GM21381 (cell line): ENCODE results near the gene MYO18B.

ENCODE experiments used
- ATAC-seq: cut with Tn5 transposase; IDR thresholded peaks from one replicate; pipeline ENCODE4 v1.9.1; 2021; ENCODE audit warnings: mild to moderate bottlenecking, moderate library complexity; ENCODE audit not compliant: unreplicated experiment

MYO18B gene

DNA sequence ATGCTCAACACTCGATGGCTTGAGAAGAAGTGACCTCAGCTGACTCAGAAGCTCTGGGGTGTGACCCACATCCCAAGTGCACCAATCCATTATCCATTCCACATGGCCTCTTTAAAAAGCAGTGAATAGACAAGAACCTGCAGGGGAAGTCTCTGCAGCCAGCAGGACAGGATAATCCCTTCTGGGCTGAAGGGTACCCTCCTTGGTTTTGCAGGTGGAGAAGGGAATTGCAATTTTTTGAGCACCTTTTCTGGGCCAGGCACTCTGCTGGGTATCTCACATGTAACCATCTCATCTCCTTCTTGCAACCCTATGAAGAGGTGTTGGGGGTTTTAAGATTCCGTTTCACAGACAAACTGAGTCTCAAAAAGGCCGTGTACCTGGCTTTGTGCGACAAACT is 76.6 kb downstream of the MYO18B start:
- no peak for ATAC-seq

- ATAC-seq: no peak
Observed at GRCh38 chr22:25822344-25822743, 80.4 kb downstream of the MYO18B start.

DNA sequence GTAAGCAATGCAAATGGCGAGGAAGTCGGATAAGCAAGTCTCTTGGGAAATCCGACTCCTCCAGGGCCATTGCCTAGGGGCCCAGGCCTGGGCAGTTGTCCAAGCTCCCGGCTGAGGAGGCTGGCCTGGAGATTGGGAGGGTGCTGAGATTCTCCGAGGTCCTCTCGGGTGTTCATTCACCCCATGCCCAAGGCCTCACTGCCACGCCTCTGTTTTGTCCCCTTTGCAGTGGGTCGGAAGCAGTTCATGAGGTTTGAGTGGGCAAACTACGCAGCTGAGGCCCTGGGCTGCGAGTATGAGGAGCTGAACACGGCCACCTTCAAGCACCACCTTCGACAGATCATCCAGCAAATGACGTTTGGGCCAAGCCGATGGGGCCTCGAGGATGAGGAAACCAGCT is 81.3 kb downstream of the MYO18B start:
- no peak for ATAC-seq

GRCh38 chr22:25824828-25825423 is 82.9 kb downstream of the MYO18B start:
- no peak for ATAC-seq

DNA sequence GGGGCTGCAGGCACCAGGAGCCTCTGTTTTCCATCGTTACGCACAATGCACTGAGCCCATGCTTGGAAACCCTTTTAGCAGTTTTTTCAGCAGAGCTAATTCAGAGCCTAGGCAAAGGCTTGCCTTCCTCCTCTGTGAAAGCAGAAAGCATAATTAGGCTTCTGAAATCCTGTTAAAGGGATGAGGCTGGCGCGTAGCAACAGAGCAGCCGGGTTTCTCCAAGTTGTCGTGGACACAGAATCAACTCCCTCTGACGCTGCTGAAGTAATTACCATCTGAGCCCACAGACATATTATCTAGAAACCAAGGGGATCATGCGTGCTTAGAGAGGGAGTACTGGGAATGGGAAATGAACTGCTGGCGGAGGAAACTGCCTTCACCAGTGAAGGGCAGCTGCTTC is 85.4 kb downstream of the MYO18B start:
- no peak for ATAC-seq

GRCh38 chr22:25828422-25828821 is 86.4 kb downstream of the MYO18B start:
- ATAC-seq: no peak

GRCh38 chr22:25829237-25829636 is 87.2 kb downstream of the MYO18B start:
- no peak for ATAC-seq

DNA sequence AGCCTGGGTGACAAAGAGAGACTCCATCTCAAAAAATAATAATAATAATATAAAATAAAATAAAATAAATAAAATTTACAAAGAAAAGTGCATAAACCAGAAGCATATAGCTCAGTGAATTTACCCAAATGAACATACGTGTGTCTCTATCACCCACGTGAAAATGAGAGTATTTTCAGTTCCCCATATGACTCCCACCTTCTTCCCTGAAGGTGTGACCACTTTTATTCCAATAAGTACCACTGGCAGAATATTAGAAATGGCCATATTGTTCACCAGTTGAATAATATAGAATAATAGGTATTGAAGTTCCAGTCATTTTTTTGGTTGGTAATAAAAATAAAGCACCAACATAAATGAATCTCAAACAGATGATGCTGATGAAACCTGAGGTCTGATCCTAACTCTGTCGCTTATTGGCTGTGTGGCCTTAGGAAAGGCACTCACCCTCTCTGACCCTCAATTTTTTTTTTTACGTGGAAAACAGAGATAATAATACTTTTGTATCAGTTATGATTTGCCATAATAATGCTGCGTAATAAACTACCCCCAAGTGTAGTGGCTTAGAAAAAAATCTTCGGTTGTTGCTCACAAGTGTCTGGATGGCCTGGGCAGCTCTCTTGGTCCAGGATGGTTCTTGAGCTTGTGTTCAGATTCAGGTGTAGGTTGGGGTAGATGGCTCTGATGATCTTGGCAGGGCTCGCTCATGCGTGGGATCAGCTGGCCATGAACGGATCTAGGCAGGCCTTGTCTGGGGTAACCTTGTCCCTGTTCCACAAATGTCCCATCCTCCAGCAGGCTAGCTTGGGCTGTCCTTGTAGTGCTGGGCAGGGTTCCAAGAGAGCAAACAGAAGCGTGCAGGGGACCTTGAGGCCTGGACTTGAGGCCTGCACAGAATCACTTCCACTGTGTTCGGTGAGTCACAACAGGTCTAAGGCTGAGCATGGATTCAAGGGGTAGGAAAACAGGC is 88.1 kb downstream of the MYO18B start:
- no peak for ATAC-seq

DNA sequence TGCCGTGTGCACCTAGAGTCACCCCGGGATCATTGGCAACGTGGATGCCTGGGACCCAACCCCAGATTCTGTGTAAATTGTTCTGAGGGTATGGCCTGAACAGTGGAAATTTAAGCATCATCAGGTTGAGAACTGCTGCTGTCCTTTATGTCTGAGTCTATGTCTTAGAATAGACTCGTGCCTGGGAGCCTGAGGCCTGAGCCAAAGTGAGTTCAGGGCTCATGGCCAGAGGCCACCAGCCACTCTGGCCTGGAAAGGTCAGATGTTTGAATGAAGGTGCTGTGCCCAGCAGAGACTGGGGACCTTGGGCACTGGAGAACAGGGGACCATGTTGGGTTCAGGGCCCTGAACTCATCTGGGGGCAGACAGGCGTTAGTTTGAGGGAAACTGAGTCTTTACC is 91.1 kb downstream of the MYO18B start:
- no peak for ATAC-seq

- ATAC-seq: no peak
Observed at GRCh38 chr22:25833676-25834075, 91.7 kb downstream of the MYO18B start.

DNA sequence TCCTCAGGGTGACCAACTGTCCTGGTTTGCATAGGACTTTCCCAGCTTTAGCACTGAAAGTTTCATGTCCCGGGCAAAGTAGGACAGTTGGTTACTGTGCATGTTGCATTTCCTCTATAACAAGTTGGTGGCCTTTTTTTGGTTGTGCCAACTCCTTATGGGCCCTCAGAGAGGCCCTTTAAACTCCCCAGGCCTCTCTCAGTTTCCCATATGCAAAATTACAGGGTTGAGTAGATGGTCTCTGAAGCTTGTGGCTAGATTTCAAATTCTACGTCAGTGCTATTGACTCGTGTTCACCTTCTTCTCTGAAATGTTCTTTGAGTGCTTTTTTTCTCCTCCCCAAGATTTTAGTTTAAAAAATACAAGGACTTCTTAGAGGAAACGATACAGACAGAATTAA is 92.5 kb downstream of the MYO18B start:
- ATAC-seq: no peak

DNA sequence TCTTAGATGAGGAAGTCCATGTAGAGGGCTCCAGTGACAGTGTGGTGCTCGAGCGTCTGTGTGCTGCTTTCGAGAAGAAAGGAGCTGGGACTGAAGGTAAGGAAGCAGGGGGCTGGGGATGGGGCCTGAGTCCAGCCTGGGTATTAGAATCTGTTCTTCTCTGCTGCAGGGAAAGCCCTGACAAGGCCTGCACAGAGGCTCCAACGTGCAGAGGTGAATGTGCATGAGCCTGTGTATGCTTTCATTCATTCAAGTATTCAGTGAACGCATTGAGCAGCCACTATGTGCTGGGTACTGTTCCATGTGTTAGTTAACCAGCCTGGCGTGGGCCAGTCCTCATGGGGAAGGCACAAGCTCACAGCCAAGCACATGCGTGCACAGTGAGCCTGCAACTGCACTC is 93.4 kb downstream of the MYO18B start:
- ATAC-seq: no peak

DNA sequence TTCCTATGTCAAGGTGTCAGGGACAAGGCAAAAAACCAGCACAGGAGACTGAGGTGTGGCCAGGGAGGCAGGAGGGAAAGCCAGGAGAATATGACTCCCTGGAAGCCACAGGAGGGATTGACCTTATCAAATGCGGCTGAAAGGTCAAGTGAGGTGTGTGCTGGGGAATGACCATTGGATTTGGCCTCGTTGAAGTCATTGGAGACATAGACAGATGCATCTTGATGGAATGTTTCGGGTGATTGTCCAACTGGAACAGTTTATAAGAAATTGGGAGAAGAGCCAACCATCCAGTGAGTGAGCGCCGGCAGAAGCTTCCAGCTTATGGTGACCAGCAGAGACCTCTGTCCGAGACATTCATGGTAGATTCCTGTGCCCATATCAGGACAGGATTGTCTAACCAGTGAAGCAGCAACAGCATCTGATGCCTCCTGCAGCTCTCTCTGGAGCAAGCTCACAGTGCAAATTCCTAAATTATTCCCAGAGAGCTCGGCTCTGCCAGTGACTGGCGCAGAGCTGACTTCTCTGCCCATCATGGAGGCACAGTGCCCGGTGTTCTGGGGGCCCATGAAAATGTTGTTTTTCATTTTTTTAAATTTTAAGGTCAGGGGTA is 95.4 kb downstream of the MYO18B start:
- ATAC-seq: no peak

DNA sequence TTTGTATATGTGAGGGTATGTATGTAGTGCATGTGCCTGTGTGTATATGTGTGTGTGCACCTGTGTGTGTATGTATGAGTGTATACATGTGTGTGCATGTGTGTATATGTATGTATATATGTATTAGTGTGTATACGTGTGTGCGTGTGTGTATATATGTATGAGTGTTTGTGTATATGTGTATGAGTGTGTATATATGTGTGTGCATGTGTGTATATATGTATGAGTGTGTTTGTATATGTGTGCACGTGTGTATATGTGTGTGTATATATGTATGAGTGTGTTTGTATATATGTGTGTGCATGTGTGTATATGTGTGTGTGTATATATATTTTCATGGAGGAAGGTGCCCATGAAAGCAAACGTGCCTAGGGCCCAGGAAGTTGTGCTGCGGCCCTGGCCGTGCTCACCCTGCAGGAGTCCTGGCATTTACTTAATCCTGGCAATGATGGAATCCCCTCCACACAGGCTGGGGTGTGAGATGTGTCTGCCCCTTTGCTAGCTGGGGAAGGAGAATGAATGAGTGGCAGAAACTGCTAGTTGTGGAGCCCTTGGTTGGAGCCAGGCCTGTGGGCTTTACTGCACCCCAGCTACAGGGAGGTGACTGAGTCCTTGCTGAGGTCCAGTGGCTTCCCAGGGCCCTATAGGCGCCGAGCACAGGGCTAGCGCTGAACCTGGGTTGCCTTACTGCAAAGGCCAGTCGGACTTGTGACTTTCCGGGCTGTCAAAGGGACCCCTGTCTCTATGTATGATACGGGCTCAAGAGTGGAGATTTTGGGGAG is 97.2 kb downstream of the MYO18B start:
- no peak for ATAC-seq

DNA sequence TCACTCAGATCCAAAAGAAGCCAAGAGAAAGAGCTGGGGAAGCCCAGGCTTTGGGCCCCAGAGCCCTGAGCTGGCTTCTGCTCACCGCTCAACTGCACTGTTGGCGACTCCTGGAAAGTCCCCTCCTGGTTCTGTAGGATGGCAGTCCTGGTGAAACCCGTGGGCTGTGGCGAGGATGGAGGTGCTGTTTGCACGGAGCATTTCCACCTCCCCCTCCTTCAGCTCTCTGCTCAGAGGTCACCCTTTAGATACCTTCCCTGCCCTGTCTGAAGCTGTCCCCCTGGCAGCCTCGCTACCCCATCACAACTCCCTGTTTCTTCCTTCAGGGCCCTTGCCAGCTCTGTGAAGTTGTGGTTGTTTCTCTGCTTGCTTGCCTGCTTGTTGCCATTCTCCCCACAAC is 97.8 kb downstream of the MYO18B start:
- no peak for ATAC-seq

- ATAC-seq: no peak
Observed at GRCh38 chr22:25840167-25840566, 98.2 kb downstream of the MYO18B start.

GRCh38 chr22:25840891-25841290 is 98.9 kb downstream of the MYO18B start:
- ATAC-seq: no peak

DNA sequence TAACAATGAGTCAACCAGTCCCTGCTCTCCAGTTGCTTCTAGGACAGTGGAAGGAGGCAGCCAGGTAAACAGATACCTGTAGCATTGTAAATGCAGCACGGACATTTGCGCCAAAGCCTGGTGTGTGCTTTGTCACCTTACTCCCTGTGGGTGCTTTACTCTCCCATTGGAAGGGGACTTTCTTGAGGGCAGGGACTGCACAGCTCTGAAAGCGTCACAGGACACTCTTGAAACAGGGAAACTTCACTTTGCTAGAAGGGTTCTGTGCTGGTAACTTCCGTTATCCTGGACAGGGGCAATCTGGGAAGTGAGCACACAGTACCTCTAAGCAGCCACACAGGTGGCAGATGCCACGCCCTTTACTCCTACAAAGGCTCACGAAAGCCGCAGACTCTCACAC is 99.8 kb downstream of the MYO18B start:
- ATAC-seq: no peak

DNA sequence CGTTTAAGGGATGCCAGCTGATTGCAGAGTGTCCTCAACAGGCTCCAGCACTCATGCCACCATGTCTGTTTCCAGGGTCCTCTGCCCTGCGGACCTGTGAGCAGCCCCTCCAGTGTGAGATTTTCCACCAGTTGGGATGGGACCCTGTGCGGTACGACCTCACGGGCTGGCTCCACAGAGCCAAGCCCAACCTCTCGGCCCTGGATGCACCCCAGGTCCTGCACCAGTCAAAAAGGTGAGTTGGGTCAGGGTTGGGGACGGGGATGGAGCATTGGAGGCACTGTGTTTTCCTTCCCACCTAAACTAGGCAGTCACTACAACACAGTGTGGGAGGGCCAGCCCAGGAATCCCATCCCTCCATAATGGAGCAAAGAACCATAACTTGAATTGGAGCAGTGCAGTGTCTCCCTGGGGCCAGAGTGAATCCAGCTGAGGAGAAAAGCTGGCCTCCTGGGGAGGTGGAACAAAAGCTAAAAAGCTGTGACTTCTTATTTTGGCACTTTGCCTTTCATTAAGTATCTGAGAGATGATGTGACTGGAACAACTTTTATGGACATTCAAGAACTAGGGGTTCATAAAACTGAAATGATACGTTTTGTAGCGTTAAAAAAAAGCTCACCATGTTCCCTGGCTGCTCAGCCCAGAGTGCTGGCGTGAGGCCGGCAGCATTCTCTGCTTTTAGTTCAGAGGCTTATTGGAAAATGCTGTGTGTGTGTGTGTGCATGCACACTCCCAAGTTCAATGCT is 101.8 kb downstream of the MYO18B start:
- no peak for ATAC-seq

GRCh38 chr22:25844601-25845000 is 102.6 kb downstream of the MYO18B start:
- no peak for ATAC-seq
